ENCODE results near the gene OLIG3.

OLIG3 gene

DNA sequence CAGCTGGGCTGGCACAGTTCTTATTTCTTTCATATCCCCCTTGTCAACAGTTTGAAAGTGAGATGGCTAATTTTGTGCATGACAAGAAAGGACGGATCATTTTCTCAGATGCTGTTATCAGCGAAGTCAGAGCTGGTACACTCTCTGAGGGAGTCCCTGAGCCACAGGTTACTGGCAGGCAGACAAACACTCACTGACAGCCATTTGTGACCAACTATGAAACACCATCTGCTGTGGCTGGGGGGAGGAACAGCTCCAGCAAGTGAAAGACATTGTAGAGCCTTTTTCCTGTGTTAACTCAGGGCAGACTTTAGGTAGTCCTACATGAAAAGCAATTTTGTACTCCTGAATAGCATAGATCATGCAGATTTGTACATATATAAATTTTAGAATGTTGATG is 22.2 kb downstream of the OLIG3 start:
- H3K4me3 ChIP-seq (ENCODE audit: low read depth, low read length): no peak overlapping the region

GRCh38 chr6:137471497-137471896 is 22.7 kb downstream of the OLIG3 start:
- H3K4me3 ChIP-seq (ENCODE audit: low read depth, low read length): no peak overlapping the region

GRCh38 chr6:137467211-137467610 is 27.0 kb downstream of the OLIG3 start:
- no peak overlapping the region for H3K4me3 ChIP-seq (ENCODE audit: low read depth, low read length)

DNA sequence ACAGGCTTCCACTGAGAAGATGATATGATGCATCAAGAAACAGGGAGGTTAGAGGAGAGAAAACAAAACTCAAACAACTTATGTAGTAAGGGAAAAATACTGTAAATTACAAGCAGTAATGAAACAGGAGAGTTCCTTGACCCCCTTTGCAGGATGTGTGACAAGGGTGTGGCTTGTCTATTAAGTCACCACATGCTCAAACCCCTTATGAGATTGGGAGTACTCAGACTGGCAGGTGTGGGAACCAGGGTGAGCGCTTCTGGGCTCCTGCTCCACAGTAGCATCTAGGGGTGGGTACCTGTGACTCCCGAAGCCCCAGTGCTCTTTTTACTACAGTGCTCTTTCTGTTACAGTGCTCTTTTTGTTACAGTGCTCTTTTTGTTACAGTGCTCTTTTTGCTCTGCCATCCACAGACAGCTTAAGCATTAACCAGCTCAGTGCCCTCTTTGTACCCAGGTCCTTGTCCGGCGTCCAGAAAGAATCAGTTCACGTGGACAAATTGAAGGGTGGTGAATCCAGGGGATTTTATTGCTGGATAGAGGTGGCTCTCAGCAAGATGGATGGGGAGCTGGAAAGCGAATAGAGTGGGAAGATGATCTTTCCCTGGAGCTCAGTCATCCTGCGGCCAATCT is 28.7 kb downstream of the OLIG3 start:
- no peak overlapping the region for H3K4me3 ChIP-seq (ENCODE audit: low read depth, low read length)

GRCh38 chr6:137452333-137452894 is 41.8 kb downstream of the OLIG3 start:
- no peak overlapping the region for H3K4me3 ChIP-seq (ENCODE audit: low read depth, low read length)

DNA sequence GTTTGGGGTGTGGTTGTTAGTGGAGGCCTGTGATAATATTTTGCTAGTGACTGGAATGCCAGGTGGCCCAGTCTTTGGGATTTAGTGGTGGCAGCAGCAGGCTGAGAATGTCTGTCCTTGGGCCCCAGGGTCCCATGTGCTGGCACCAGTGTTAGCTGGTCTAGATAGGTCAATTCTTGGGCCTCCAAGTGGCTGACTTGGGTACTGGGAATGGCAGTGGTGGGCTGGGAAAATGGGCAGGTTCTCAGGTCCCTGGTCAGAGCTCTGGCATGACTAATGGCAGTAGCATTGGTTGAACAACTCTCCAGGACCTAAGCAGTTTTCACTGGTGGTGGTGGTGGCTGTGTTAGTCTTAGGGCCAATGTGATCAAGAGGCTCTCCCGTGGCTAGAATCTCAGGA is 50.3 kb downstream of the OLIG3 start:
- no peak overlapping the region for H3K4me3 ChIP-seq (ENCODE audit: low read depth, low read length)
